ENCODE results near the gene CPNE9. TPM values are rescaled to one million over a fixed set of nuclear protein-coding genes. Genes with fewer than 3 reads are reported as not detected.

The CPNE9 gene
- total RNA-seq, 1 experiment from 2014 or later: 3.5 TPM

DNA sequence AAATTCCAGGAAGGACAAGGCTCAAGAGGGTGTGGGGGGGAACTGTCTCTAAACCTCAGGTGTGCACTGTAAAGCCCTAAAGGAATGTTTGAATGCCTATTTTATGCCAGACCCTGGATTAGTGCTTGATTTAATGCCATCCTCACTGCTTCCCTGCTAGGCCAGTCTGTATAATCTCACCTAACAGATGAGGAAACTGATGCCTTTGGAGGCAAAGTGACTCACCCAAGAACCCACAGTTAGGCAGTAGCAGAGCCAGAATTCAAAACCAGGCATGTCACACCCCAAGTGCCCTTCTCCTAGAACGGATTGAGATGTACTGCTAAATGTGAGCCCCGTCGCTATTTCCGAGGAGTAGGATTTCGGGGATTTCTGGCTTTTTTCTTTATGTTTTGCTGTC is 58.3 kb downstream of the CPNE9 start:
- Mint-ChIP-seq H3K27me3 (ENCODE audit: low read depth) (peaks cover 10% of the 10 kb centered on the region), H3K4me3 (no peak overlapping the region), H3K4me1 (peaks cover 9 to 10% of the 10 kb centered on the region in 2 experiments), H3K9me3 (no peaks in the 10 kb centered on the region), H3K36me3 (ENCODE audit: insufficient read depth in 1 of 3, low read depth in 3 of 3) (peaks cover 24 to 51% (median 34%) of the 10 kb centered on the region in 3 experiments), H3K27ac (no peak overlapping the region; a peak in 1 of 7 replicates)
- Histone ChIP-seq H3T11ph (ENCODE audit: low read length) (no peak overlapping the region), H4K5ac (ENCODE audit: insufficient read length, low read depth, low read length) (no peak overlapping the region), H3K79me2 (ENCODE audit: insufficient read depth, low read length) (no peaks in the 10 kb centered on the region), H2BK12ac (ENCODE audit: insufficient read length, low read depth, low read length) (no peak overlapping the region), H3K79me1 (ENCODE audit: insufficient read depth, low read depth, low read length, poor library complexity, severe bottlenecking) (no peaks in the 10 kb centered on the region), H4K91ac (ENCODE audit: insufficient read length, low read depth, low read length) (no peak overlapping the region), H2AK5ac (ENCODE audit: insufficient read length, low read length) (no peak overlapping the region), H3K14ac (ENCODE audit: insufficient read depth, low read length) (no peak overlapping the region), H3K18ac (ENCODE audit: insufficient read length, low read depth, low read length) (no peak overlapping the region), H3K23me2 (ENCODE audit: insufficient read length, low read depth, low read length, poor library complexity, severe bottlenecking) (no peaks in the 10 kb centered on the region), H2BK20ac (ENCODE audit: low read depth, low read length, poor library complexity, severe bottlenecking) (no peak overlapping the region), H4K8ac (replicated peaks; ENCODE audit: insufficient read length, low read depth, low read length) (no peak overlapping the region), H2AFZ (ENCODE audit: low read length) (no peak overlapping the region), H2BK120ac (ENCODE audit: low read depth, low read length, poor library complexity, severe bottlenecking) (no peak overlapping the region), H3K4me1 (ENCODE audit: insufficient read depth, low read length) (no peaks in the 10 kb centered on the region), H4K20me1 (ENCODE audit: control insufficient read depth, insufficient read depth, insufficient read length) (no peaks in the 10 kb centered on the region), H3K9ac (ENCODE audit: extremely low read depth, insufficient read length, low read length) (no peak overlapping the region), H3K27ac (ENCODE audit: insufficient read length, low read depth, low read length) (no peak overlapping the region), H3K56ac (ENCODE audit: insufficient read length, low read depth, low read length) (no peak overlapping the region), H3K27me3 (ENCODE audit: insufficient read depth, low read length) (no peaks in the 10 kb centered on the region), H3K23ac (ENCODE audit: insufficient read length, low read depth, low read length) (no peak overlapping the region), H3K4ac (ENCODE audit: low read depth, low read length) (no peak overlapping the region), H2BK5ac (ENCODE audit: insufficient read length, low read length) (no peak overlapping the region), H3K4me2 (ENCODE audit: insufficient read depth, insufficient read length, low read length) (no peak overlapping the region), H3K9me3 (ENCODE audit: control insufficient read depth, low read depth, low read length) (no peaks in the 10 kb centered on the region), H2BK15ac (ENCODE audit: low read depth, low read length) (no peak overlapping the region)
- no peak for DNase-seq
- no peak for TF ChIP-seq CTCF (conservative IDR thresholded peaks at IDR 0.05)
- no CpG with 5 or more reads among the region's 5 CpGs for WGBS (ENCODE audit: extremely low coverage, insufficient read length, low lambda C conversion rate)

Data from H9 (cell line).